Stimulated activated naive CD4-positive, alpha-beta T cell treated with Interleukin-2 at 50 U/mL for 16 hours (primary cell): ENCODE measurements around the gene HTR7.

Experiments
- DNase-seq: peaks from one replicate; lab custom pipeline; 2025; lab: John Stamatoyannopoulos, UW

Gene HTR7

DNA sequence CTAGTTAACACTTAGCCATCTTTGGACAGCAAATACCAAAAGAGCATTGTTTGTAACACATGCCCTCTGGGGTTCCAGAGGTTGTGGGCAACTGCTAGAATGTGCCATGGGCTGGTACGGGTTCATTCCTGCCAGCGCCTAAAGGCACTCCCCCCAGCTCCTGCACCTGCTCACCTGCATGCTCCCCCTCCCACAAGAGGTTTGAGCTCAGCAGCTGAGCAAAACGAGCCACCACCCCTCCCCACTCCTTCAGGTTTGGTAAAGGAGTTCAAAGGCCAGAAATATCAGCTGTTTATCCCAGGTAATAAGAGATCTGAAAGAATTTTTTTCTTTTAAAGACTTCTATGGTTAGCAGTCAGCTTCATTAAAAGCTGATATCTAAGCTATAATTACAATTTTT is 53.5 kb downstream of the HTR7 start:
- no peak for DNase-seq

GRCh38 chr10:90801608-90802007 is 56.2 kb downstream of the HTR7 start:
- no peak for DNase-seq

DNA sequence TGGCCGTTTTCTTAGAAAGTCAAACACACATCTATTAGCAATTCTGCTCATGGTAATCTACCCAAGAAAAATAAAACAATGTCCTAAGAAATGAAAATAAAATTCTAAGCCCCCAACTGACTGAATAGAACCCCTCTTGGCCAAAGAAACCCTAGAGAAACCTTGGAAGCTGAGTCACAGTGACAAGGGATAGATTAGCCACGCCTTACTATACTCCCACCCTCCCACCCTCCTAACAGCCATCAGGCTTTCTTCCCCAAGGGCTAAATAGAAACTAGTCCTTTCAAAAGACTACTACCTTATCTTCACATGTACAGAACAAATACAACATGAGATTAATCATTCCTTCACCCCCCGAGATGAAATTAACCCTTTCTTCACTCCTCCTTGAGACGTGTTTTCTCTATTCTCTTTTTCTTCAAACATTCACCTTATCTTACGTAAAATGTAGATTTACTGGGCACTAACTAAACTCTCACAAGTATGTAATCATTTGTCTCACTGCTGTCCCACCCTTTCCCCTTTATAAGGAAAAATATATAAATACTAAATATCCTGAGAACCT is 57.5 kb downstream of the HTR7 start:
- no peak for DNase-seq

- no peak for DNase-seq
Measured at GRCh38 chr10:90799172-90799571, 58.7 kb downstream of the HTR7 start.

DNA sequence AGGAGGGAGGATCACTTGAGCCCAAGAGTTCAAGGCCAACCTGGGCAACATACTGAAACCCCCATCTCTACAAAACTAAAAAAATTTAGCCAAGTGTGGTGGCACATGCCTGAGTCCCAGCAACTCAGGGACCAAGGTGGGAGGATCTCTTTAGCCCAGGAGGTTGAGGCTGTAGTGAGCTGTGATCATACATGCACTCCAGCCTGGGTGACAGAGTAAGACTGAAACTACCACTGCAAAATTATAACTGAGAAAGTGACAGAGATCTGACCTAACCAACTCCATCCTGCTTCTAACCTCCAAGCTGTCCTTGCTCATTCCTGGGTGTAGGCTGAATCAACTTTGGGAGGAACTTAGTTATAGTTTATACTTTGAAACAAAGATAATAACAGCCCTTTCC is 59.4 kb downstream of the HTR7 start:
- no peak for DNase-seq

DNA sequence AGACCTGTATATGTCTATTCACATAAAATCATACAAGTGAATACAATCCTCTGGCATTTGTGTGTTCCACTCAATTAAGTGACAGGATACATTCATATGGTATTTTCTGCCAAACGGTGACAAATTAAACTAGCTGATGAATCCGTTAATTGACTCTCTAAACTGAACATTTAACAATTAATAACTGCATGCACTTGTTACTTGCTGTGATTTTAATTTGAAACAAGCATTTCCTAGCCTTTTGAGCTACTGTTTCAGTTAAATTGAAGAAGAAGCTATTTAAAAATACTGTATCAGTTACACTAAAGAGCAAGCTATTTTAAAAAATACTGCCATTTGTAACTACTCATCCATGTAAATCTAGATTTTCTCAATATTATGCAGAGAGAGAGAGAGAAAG is 67.4 kb downstream of the HTR7 start:
- no peak for DNase-seq

GRCh38 chr10:90788968-90789367 is 68.9 kb downstream of the HTR7 start:
- DNase-seq, result no peak

DNA sequence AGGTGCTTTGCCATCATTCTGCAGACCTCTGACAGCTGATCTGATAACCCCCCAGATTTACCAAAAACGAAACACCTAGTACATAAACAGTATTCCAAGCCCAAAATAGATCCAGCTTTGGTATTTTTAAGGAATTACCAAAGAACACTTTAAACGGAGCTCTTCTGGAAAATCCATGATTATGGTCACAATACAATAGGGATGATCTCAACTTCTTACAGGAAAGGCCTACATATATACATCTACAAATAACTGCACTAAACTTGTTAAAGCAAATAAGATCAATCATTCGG is 69.7 kb downstream of the HTR7 start:
- no peak for DNase-seq

DNA sequence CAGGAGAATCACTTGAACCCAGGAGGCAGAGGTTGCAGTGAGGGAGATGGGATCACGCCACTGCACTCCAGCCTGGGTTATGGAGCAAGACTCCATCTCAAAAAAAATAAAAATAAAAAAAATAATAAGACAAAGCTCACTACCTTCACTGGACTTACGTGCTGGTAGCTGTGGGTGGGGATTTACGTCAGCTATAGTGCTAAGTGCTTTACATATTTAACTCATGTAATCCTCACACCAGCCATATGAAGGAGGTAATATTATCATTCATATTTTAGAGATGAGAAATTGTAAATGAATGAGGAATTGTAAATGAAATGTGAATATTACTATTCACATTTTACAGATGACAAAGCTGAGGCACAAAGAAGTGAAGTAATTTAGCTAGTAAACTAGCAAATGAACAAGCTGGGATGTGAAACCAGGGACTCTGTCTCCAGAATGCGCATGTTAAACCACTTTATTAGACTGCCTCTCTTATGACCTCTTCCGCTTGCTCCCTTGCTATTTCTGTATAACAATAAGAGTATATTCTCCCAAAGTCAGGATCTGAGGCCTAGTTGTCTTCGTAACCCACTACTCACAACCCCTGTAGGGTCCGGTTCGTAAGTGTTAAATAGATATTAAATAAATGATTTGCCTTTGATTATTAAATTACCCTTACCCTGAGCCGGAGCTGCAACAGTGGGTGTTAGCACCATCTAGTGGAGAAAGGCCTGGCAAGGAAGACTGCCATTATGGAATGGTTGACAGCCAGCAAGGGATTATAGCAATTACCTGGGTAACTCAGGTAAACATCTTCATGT is 70.2 kb downstream of the HTR7 start:
- DNase-seq, result no peak

GRCh38 chr10:90785782-90786181 is 72.1 kb downstream of the HTR7 start:
- no peak for DNase-seq

DNA sequence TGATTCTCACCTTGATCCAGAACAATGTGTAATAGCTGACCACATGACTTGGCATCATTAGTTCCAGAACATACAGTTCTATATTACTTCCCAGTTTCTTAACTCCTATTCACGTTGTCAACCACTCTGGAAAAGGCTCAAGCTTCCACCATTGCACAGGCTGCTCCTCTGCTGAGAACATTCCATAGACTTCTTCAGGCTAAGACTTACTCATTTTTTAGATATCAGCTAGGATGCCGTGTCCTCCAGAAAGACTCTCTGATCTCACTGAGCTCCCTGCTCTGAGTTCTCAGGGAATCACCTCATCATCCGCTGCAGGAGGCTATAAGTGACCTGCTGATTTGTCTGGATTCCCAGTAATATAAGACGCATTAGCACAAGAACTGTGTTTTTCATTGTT is 73.1 kb downstream of the HTR7 start:
- no peak for DNase-seq

GRCh38 chr10:90780488-90780887 is 77.4 kb downstream of the HTR7 start:
- DNase-seq, result no peak

DNA sequence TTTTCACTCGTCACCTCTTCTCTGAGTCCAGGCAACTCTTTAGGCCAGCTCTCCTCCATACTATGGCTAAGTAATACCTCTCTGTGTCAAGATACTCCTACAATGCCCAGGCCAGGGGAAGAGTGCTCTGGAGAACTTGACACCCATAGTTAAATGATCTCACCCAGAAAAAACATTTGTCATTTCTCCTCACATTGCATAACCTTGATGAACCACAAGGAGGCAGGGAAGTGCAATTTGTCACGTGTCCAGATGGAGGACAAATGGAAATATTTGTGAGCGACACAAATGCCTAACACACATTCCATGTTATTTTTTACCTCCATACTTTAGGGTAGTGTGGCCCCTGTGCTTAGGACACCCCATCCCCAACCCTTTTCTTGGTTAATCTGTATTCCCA is 78.3 kb downstream of the HTR7 start:
- DNase-seq, result no peak

GRCh38 chr10:90777621-90778020 is 80.2 kb downstream of the HTR7 start:
- DNase-seq, result no peak

- no peak for DNase-seq
Measured at GRCh38 chr10:90775351-90776028, 82.3 kb downstream of the HTR7 start.

DNA sequence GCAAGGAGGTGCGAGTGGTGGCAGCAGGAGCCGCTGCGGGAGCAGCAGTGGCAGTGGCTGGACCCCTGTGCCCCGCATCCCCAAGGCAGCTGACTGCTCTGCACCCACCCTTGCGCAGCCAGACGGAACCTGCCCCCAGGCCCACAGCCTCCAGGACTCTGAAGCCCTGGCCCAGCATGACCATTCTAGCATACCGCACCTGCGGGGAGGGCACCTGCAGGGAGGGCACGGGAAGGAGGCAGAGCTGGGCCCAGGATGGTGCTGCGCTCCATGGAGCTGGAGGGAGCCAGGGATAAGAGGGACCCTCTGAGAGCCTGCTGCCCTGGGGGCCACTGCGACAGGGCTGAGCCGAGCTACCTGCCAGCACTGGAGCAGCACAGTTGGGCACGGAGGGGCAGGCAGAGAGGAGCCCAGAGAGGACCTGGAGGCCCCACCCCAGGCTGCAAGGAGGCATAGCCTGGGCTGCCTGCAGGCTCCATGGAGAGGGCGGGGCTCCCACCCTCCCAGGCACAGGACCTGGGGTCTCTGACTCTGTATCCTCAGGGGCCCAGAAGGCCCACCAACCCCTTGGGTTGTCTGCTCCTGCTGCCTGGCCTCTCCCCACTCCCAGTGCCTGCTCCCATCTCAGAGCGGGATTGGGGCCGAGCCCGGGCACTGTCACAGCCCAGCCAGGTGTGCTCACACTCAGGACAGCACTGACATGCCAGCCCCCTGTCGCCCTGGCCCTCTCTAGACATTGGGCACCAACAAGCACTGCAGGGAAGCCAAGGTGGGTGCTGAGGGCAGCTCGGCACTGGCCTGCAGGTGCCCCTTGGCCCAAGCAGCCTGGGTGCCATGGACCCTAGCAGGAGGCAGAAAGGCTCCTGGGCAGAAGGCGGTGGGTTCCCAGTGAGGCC is 87.6 kb downstream of the HTR7 start:
- DNase-seq, result no peak

- DNase-seq, result peak; percentile 10
Measured at GRCh38 chr10:90751107-90751997, 106.5 kb downstream of the HTR7 start.

GRCh38 chr10:90746829-90747228 is 111.0 kb downstream of the HTR7 start:
- DNase-seq, result no peak

DNA sequence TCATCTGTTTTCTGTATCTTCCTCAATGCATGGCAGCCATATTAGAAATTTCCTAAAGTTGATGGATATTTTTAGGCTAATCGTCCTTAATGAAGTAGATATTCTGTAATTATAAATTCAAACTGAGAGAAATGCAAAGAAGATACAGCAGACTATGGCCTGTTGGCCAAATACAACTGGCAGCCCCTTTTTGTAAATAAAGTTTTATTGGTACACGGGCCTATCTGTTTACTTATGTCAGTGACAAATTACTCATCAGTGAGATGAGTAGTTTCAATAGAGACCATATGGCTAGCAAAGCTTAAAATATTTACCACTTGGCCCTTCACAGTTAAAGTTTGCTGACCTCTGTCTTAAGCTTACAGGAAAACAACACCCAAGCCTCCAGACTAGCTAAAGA is 112.3 kb downstream of the HTR7 start:
- DNase-seq, result no peak

GRCh38 chr10:90743291-90743690 is 114.5 kb downstream of the HTR7 start:
- DNase-seq, result no peak

GRCh38 chr10:90741926-90742565 is 115.8 kb downstream of the HTR7 start:
- no peak for DNase-seq
